DOHH2 (cell line): ENCODE results near the gene TMEM212.

Experiments
- CTCF ChIP-seq: fragments of 200-600 bp; sonication (generic); IDR thresholded peaks from one replicate; pipeline ENCODE4 v1.5.1; 2014; ENCODE audit warnings: antibody characterized with exemption, mild to moderate bottlenecking, low read depth, low read length; ENCODE audit not compliant: poor library complexity, severe bottlenecking
- EZH2phosphoT487 ChIP-seq: fragments of 200-600 bp; sonication (generic); IDR thresholded peaks from 2 replicates; pipeline ENCODE4 v1.6.1; 2017; ENCODE audit warnings: borderline replicate concordance, mild to moderate bottlenecking, antibody characterized with exemption, low read length, moderate library complexity, mixed read lengths

GRCh38 chr3:171832989-171833388 lies 10.2 kb upstream of the TMEM212 start:
- TF ChIP-seq CTCF (no peak), EZH2phosphoT487 (no peak)
